Mesothelial cell of epicardium (in vitro differentiated cells): ENCODE measurements around the gene NGF. TPM values are rescaled to one million over a fixed set of nuclear protein-coding genes. Genes with fewer than 3 reads are reported as not detected.

ENCODE experiments used
- DNase-seq, 2 experiments: peaks; one replicate each; pipeline ENCODE4 v3.0.0; 2021; ENCODE audit warnings: low spot score in 2 of 2; ENCODE audit not compliant: unreplicated experiment in 2 of 2
- H3K27ac Mint-ChIP-seq: 2 replicates; pipeline ENCODE4 v1.8.0; 2021; ENCODE audit warnings: mixed read lengths
- H3K27me3 Mint-ChIP-seq: 2 replicates; pipeline ENCODE4 v1.8.0; 2021; ENCODE audit warnings: low read depth, mixed read lengths
- H3K36me3 Mint-ChIP-seq: 2 replicates; pipeline ENCODE4 v1.8.0; 2021; ENCODE audit warnings: mixed read lengths
- H3K4me1 Mint-ChIP-seq: 2 replicates; pipeline ENCODE4 v1.8.0; 2021; ENCODE audit warnings: mixed read lengths
- H3K4me3 Mint-ChIP-seq: 2 replicates; pipeline ENCODE4 v1.8.0; 2021; ENCODE audit warnings: mild to moderate bottlenecking, moderate library complexity, mixed read lengths
- H3K9me3 Mint-ChIP-seq: 2 replicates; pipeline ENCODE4 v1.8.0; 2021; ENCODE audit warnings: mixed read lengths
- CTCF ChIP-seq: fragments of 200-600 bp; sonication (generic); IDR thresholded peaks from one replicate; pipeline ENCODE4 v1.5.0; 2021; ENCODE audit warnings: antibody characterized with exemption; ENCODE audit not compliant: unreplicated experiment
- total RNA-seq: library from RNA; stranded (reverse); gene quantifications from 3 replicates; pipeline ENCODE4 v1.2.1, GENCODE V29; 2021

NGF gene
- total RNA-seq, 1 donor from 2014 or later = 4.2 TPM

- TF ChIP-seq CTCF = no peak
- Mint-ChIP-seq H3K27me3 (peaks cover 13% of the 10 kb centered on the region), H3K4me3 (no peak overlapping the region), H3K36me3 (no peaks in the 10 kb centered on the region), H3K27ac (no peak overlapping the region), H3K9me3 (no peaks in the 10 kb centered on the region), H3K4me1 (peaks cover 59% of the 10 kb centered on the region)
- DNase-seq = no peak
Observed at GRCh38 chr1:115332813-115333608, 5.0 kb downstream of the NGF start.

GRCh38 chr1:115331558-115332331, 6.3 kb downstream of the NGF start:
- Mint-ChIP-seq H3K27ac (peak overlapping the region; percentile 91), H3K4me3 (no peak overlapping the region), H3K9me3 (no peaks in the 10 kb centered on the region), H3K27me3 (peaks cover 5% of the 10 kb centered on the region), H3K4me1 (peaks cover 57% of the 10 kb centered on the region), H3K36me3 (no peaks in the 10 kb centered on the region)
- no peak for DNase-seq
- no peak for TF ChIP-seq CTCF

- Mint-ChIP-seq H3K4me3 (peak overlapping the region; percentile 11), H3K27me3 (no peaks in the 10 kb centered on the region), H3K36me3 (no peaks in the 10 kb centered on the region), H3K9me3 (no peaks in the 10 kb centered on the region), H3K4me1 (peaks cover 55% of the 10 kb centered on the region), H3K27ac (peak overlapping the region; percentile 91)
- TF ChIP-seq CTCF = no peak
- no peak for DNase-seq
Observed at GRCh38 chr1:115330480-115331013, 7.5 kb downstream of the NGF start.

GRCh38 chr1:115329965-115330364, 8.1 kb downstream of the NGF start:
- Mint-ChIP-seq H3K9me3 (no peaks in the 10 kb centered on the region), H3K4me3 (no peak overlapping the region), H3K27ac (peak overlapping the region; percentile 91), H3K4me1 (peaks cover 55% of the 10 kb centered on the region), H3K36me3 (no peaks in the 10 kb centered on the region), H3K27me3 (no peaks in the 10 kb centered on the region)
- DNase-seq = no peak
- TF ChIP-seq CTCF = no peak

- Mint-ChIP-seq H3K9me3 (no peaks in the 10 kb centered on the region), H3K27ac (no peak overlapping the region), H3K36me3 (no peaks in the 10 kb centered on the region), H3K4me1 (peaks cover 48% of the 10 kb centered on the region), H3K4me3 (no peak overlapping the region), H3K27me3 (no peaks in the 10 kb centered on the region)
- TF ChIP-seq CTCF = no peak
- DNase-seq = no peak
Observed at GRCh38 chr1:115327270-115327669, 10.8 kb downstream of the NGF start.
